GM06990 (cell line): ENCODE results near the gene BEAN1.

Experiments
- DNase-seq: peaks from one replicate; pipeline ENCODE4 v3.0.0-alpha.2; 2011; ENCODE audit not compliant: insufficient read length; ENCODE audit errors: extremely low read depth
- H3K27me3 ChIP-seq: replicated peaks from 2 replicates; pipeline ENCODE4 v1.6.0; 2011; ENCODE audit warnings: low read length; ENCODE audit not compliant: control insufficient read depth, insufficient read depth
- H3K36me3 ChIP-seq: 2 replicates; pipeline ENCODE4 v1.5.1; 2011; ENCODE audit warnings: low read length; ENCODE audit not compliant: control insufficient read depth, insufficient read depth
- H3K4me3 ChIP-seq: replicated peaks from 2 replicates; pipeline ENCODE4 v1.5.1; 2011; ENCODE audit warnings: low read depth, mild to moderate bottlenecking, control low read depth, low read length
- TF ChIP-seq, protein P1 (sequence below): IDR thresholded peaks from 2 replicates; pipeline ENCODE4 v1.5.1; 2011; ENCODE audit warnings: low read length, control low read depth, mild to moderate bottlenecking, inconsistent platforms; ENCODE audit not compliant: insufficient read depth, poor library complexity, severe bottlenecking

Gene BEAN1

DNA sequence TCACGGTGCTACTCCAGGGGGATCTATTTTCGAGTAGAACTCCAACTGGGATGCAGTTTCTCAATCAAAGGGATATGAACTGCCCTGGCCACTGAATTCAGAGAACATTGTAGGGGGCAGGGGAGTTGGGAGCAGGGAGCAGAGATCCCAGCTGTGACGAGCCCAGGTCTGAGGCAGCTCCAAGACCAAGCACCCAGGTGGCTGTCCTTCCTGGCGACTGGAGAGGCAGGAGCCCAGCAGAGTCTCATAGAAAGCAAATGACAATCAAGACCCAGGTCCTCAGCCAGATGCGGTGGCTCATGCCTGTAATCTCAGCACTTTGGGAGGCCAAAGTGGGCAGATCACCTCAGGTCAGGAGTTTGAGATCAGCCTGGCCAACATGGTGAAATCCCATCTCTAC is 62.7 kb downstream of the BEAN1 start:
- no peak overlapping the region for H3K4me3 ChIP-seq

DNA sequence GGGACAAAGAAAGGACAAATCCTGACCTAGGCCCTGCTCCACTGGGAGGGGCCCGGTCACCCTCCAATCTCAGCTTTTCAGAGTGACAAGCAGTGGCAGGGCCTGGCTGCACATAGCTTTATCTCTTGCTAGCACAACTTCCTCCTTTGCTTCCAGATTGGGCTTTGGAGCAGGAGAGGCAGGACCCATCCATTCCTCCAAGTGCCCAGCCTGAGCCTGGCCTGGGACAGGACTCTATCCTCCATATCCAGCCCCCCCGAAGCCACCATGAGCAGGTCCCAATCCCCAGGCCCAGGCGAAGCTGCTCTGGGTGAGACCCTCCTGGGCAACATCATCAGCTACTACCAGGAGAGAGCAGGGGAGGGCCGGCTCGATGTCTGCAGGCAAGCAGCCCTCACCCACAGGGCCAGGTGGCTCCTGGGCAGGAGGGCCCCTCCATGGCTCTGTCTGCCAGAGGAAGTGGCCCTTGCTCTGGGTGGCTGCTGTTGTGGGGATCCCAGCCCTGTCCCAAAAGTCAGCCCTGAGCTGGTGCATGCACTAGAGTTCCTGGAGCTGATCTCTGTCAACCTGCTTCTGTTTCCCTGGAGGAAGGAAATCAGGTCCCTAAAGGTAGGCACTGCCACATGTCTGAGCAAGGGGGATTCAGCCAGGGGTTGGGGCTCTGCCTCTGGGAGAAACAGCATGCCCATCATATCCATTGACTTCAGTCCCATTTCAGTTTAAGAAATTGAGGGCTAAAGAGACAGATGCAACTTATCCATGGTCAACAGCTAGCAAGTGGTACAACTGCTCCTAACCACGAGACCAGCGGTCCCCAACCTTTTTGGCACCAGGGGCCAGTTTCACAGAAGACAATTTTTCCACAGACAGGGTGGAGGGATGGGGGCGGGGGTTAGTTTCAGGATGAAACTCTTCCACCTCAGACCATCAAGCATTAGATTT is 64.0 kb downstream of the BEAN1 start:
- H3K4me3 ChIP-seq, result no peak overlapping the region
- no peak for DNase-seq
- TF ChIP-seq, protein P1, sequence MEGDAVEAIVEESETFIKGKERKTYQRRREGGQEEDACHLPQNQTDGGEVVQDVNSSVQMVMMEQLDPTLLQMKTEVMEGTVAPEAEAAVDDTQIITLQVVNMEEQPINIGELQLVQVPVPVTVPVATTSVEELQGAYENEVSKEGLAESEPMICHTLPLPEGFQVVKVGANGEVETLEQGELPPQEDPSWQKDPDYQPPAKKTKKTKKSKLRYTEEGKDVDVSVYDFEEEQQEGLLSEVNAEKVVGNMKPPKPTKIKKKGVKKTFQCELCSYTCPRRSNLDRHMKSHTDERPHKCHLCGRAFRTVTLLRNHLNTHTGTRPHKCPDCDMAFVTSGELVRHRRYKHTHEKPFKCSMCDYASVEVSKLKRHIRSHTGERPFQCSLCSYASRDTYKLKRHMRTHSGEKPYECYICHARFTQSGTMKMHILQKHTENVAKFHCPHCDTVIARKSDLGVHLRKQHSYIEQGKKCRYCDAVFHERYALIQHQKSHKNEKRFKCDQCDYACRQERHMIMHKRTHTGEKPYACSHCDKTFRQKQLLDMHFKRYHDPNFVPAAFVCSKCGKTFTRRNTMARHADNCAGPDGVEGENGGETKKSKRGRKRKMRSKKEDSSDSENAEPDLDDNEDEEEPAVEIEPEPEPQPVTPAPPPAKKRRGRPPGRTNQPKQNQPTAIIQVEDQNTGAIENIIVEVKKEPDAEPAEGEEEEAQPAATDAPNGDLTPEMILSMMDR, result no peak
- no peaks in the 10 kb centered on the region for H3K36me3 ChIP-seq
- no peaks in the 10 kb centered on the region; the same call in none of the 2 replicates for H3K27me3 ChIP-seq

More for the DNA sequence above, 62.7 kb downstream of the BEAN1 start:
- no peak for DNase-seq
- Histone ChIP-seq H3K27me3 (no peaks in the 10 kb centered on the region; the same call in none of the 2 replicates), H3K36me3 (no peaks in the 10 kb centered on the region)
- TF ChIP-seq, protein P1, result no peak

DNA sequence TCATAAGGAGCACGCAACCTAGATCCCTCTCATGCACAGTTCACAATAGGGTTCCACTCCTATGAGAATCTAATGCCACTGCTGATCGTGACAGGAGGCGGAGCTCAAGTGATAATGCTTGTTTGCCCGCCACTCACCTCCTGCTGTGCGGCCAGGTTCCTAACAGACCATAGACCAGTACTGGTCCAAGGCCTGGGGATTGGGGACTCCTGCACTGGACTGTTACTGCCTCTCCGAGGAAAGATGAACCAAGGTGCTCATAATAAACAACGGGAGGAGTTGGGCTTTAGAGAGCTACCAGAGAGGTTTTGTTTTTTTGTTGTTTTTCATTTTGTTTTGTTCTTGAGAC is 64.6 kb downstream of the BEAN1 start:
- H3K36me3 ChIP-seq, result no peaks in the 10 kb centered on the region
- H3K27me3 ChIP-seq, result no peaks in the 10 kb centered on the region; the same call in none of the 2 replicates
- no peak overlapping the region for H3K4me3 ChIP-seq
- TF ChIP-seq, protein P1, result no peak
- no peak for DNase-seq

DNA sequence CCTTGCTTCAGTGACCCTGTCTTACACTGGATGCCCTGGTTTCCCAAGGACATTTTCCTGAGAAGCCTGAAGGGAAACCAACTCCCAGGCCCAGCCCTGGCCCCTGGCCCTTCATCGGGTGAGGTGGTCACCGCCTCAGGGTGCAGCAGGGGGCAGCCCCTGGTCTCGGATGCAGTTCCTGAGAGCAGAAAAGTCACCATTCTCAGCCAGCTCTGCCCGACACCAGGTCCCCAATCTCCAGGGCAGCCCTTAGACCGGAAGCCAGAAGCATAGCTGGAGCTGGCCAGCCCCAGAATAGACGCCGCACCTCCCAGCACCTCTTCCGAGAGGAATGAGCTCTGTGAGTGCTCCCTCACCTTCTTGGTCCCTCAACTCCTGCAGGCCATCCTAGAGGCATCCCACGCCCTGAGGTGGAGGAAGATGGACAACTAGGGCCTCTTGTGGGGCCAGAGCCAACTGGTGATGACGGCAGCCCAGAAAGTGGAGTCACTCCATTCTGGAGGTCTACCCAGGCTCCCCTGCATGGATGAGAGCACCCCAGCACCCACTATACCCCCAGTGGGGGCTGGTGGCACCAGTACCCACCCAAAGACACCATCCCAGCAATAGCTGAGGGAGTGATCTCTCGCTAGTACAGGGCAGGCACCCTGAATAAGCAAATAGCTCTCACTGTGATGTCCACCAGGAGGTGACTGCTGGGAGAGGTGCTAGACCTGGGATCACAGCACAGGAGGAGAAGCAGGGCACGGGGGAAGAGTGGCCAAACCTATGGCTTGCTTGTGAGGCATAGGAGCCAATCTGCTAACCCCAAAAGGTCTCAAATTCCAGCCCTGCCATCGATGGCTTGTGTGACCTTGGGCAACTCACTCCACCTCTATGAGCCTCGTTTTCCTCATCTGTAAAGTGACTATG is 66.7 kb downstream of the BEAN1 start:
- TF ChIP-seq, protein P1, result no peak
- no peak overlapping the region for H3K4me3 ChIP-seq
- H3K27me3 ChIP-seq, result no peaks in the 10 kb centered on the region; the same call in none of the 2 replicates
- H3K36me3 ChIP-seq, result no peaks in the 10 kb centered on the region
- DNase-seq, result no peak

DNA sequence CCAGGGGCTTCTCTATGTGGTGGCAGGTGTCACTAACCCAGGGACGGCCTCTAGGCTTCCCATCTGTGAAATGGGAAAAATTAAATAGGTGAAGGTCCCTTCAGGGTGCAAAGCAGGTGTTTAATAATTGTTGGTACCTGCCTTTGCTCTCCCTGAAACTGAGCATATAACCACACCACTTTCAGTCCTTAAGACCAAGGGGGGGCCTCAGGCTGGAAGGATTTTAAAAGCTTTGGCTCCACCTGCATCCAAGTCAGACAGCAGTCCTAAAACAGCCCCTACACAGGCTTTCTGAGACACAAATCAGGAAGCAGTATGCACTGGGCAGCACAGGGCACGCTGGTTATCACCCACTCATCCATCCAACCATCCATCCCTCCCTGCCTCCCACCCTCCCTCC is 67.8 kb downstream of the BEAN1 start:
- TF ChIP-seq, protein P1, result no peak
- Histone ChIP-seq H3K4me3 (no peak overlapping the region), H3K36me3 (no peaks in the 10 kb centered on the region), H3K27me3 (no peaks in the 10 kb centered on the region; the same call in none of the 2 replicates)
- DNase-seq, result no peak
